HPDE6-E6E7 (cell line): Measurements from ENCODE around the gene PLCG2.
"Not testable (repeated sequence)": the region's sequence is repeated elsewhere in the genome, so short reads cannot be mapped to it uniquely, and the experiment has no call there.

Source experiments
- DNase-seq: peaks from one replicate; pipeline ENCODE4 v3.0.0; 2011; ENCODE audit warnings: missing footprints; ENCODE audit errors: extremely low spot score

The PLCG2 gene

GRCh38 chr16:81790277-81790676, 11.2 kb downstream of the PLCG2 start:
- DNase-seq: no peak

GRCh38 chr16:81790830-81791435, 11.8 kb downstream of the PLCG2 start:
- DNase-seq: no peak

GRCh38 chr16:81792828-81793227, 13.7 kb downstream of the PLCG2 start:
- DNase-seq: no peak

GRCh38 chr16:81795193-81795592, 16.1 kb downstream of the PLCG2 start:
- DNase-seq: no peak

- DNase-seq: no peak
Observed at GRCh38 chr16:81796035-81796434, 16.9 kb downstream of the PLCG2 start.

GRCh38 chr16:81796583-81797346, 17.7 kb downstream of the PLCG2 start:
- no peak for DNase-seq

- no peak for DNase-seq
Observed at GRCh38 chr16:81797443-81797842, 18.4 kb downstream of the PLCG2 start.

- DNase-seq: no peak
Observed at GRCh38 chr16:81798311-81799137, 19.4 kb downstream of the PLCG2 start.

GRCh38 chr16:81799138-81799504, 20.0 kb downstream of the PLCG2 start:
- DNase-seq: no peak

GRCh38 chr16:81801724-81802123, 22.6 kb downstream of the PLCG2 start:
- not testable (repeated sequence) for DNase-seq

- DNase-seq: no peak
Observed at GRCh38 chr16:81803332-81803731, 24.2 kb downstream of the PLCG2 start.

GRCh38 chr16:81804134-81804610, 25.1 kb downstream of the PLCG2 start:
- no peak for DNase-seq

GRCh38 chr16:81806696-81807095, 27.6 kb downstream of the PLCG2 start:
- DNase-seq: no peak

- DNase-seq: no peak
Observed at GRCh38 chr16:81807767-81808358, 28.8 kb downstream of the PLCG2 start.

- DNase-seq: no peak
Observed at GRCh38 chr16:81808933-81809480, 29.9 kb downstream of the PLCG2 start.

GRCh38 chr16:81809567-81809966, 30.5 kb downstream of the PLCG2 start:
- no peak for DNase-seq

GRCh38 chr16:81810361-81810760, 31.3 kb downstream of the PLCG2 start:
- DNase-seq: no peak

GRCh38 chr16:81810894-81811538, 31.9 kb downstream of the PLCG2 start:
- no peak for DNase-seq

GRCh38 chr16:81813648-81814047, 34.6 kb downstream of the PLCG2 start:
- no peak for DNase-seq

GRCh38 chr16:81814751-81815428, 35.8 kb downstream of the PLCG2 start:
- no peak for DNase-seq

- DNase-seq: no peak
Observed at GRCh38 chr16:81815429-81815766, 36.3 kb downstream of the PLCG2 start.
